Measurements from ENCODE around the gene DVL3.

DNA sequence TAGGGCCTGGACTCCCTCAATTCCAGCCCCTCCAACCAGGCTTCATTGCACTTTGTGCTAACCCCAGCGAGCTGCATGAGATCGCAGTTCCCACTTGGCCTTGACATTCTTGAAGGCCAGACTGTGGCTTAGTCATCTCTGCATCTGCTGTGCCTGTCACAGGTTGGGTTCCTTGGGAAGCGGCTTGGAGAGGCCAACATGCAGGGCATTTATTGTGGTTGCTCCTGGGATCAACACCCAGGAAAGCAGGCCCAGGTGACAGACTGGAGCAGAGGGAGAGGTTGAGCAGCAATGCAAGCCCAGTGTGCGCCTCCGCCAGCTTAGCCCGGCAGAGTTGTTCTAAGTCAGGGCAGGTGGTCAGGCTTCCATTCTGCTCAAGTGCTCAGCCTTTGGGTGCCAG, 41.4 kb downstream of the DVL3 start:
- TF ChIP-seq, protein P1, sequence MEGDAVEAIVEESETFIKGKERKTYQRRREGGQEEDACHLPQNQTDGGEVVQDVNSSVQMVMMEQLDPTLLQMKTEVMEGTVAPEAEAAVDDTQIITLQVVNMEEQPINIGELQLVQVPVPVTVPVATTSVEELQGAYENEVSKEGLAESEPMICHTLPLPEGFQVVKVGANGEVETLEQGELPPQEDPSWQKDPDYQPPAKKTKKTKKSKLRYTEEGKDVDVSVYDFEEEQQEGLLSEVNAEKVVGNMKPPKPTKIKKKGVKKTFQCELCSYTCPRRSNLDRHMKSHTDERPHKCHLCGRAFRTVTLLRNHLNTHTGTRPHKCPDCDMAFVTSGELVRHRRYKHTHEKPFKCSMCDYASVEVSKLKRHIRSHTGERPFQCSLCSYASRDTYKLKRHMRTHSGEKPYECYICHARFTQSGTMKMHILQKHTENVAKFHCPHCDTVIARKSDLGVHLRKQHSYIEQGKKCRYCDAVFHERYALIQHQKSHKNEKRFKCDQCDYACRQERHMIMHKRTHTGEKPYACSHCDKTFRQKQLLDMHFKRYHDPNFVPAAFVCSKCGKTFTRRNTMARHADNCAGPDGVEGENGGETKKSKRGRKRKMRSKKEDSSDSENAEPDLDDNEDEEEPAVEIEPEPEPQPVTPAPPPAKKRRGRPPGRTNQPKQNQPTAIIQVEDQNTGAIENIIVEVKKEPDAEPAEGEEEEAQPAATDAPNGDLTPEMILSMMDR (IDR thresholded peaks at IDR 0.05): no peak
- TF ChIP-seq POLR2A (IDR thresholded peaks at IDR 0.05): no peak
